IMR-90 (cell line): Measurements from ENCODE around the gene LDLRAD3.

ENCODE experiments used
- CHD1 ChIP-seq: IDR thresholded peaks from 2 replicates; pipeline ENCODE4 v1.6.1; 2012; ENCODE audit warnings: low read depth, low read length, improper control_type of control experiment
- CTCF ChIP-seq: conservative IDR thresholded peaks from 2 replicates; pipeline ENCODE4 v1.5.1; 2012; ENCODE audit warnings: mild to moderate bottlenecking, low read depth, low read length, improper control_type of control experiment
- ELK1 ChIP-seq: fragments of 150-350 bp; IDR thresholded peaks from 2 replicates; pipeline ENCODE4 v1.6.1; 2016; ENCODE audit warnings: low read depth, mild to moderate bottlenecking, low read length, moderate library complexity, borderline replicate concordance
- MAZ ChIP-seq: IDR thresholded peaks from 2 replicates; pipeline ENCODE4 v1.6.1; 2012; ENCODE audit warnings: low read depth, mild to moderate bottlenecking, low read length, improper control_type of control experiment, moderate library complexity, borderline replicate concordance
- MXI1 ChIP-seq: IDR thresholded peaks from 2 replicates; pipeline ENCODE4 v1.6.1; 2012; ENCODE audit warnings: low read depth, mild to moderate bottlenecking, low read length, moderate library complexity, borderline replicate concordance
- NFE2L2 ChIP-seq: fragments of 150-350 bp; IDR thresholded peaks from 2 replicates; pipeline ENCODE4 v1.6.1; 2016; ENCODE audit warnings: low read depth, mild to moderate bottlenecking, low read length
- RCOR1 ChIP-seq: IDR thresholded peaks from 2 replicates; pipeline ENCODE4 v1.6.1; 2012; ENCODE audit warnings: mild to moderate bottlenecking, low read length, improper control_type of control experiment; ENCODE audit not compliant: insufficient replicate concordance
- SMC3 ChIP-seq: fragments of 150-350 bp; IDR thresholded peaks from 2 replicates; pipeline ENCODE4 v1.6.1; 2016; ENCODE audit warnings: low read depth, mild to moderate bottlenecking, antibody characterized with exemption, low read length, moderate library complexity

DNA sequence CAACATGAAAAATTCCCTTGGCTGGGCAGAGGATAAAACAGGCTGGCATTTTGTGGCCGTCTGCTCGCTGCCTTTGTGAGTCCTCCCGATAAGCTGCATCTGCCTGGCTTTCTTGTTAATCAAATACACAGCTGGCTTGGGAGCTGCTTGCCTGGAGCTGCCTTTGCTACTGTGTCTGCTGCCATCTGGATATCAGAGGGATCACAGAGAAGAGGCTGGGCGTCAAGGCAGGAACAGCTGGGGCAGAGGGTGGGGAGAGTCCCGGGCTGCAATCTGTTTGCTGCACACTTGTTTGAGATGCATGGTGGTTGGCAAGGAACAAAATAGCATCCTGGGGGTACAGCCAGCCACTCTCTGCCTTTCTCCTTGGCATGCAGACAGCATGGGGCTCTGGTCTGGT is 309.4 kb downstream of the LDLRAD3 start:
- TF ChIP-seq CTCF (no peak), MXI1 (no peak), MAZ (no peak), CHD1 (no peak), RCOR1 (no peak), NFE2L2 (no peak), SMC3 (no peak), ELK1 (no peak)
